T-helper 17 cell (primary cell): ENCODE measurements around the gene EBF3. TPM values are rescaled to one million over a fixed set of nuclear protein-coding genes. Genes with fewer than 3 reads are reported as not detected.

Experiments
- ATAC-seq: fragments of 150-1000 bp; cut with Tn5 transposase; 2 replicates; pipeline ENCODE4 v1.10.0; 2021; ENCODE audit warnings: mild to moderate bottlenecking, moderate library complexity
- DNase-seq, 3 donors: peaks; one replicate each; pipeline versions ENCODE4 v3.0.0 to v3.0.0-alpha.2; 2020 to 2021
- H3K9me3 ChIP-seq: one replicate; pipeline ENCODE4 v1.7.0; 2013; ENCODE audit warnings: low read length, mild to moderate bottlenecking; ENCODE audit not compliant: control insufficient read depth, poor library complexity, severe bottlenecking
- H3K27ac Mint-ChIP-seq: one replicate; pipeline ENCODE4 v1.8.0; 2022; ENCODE audit warnings: mild to moderate bottlenecking, moderate library complexity, mixed read lengths
- H3K27me3 Mint-ChIP-seq: one replicate; pipeline ENCODE4 v1.8.0; 2022; ENCODE audit warnings: mixed read lengths
- H3K36me3 Mint-ChIP-seq: one replicate; pipeline ENCODE4 v1.8.0; 2022; ENCODE audit warnings: low read depth, mixed read lengths
- H3K4me1 Mint-ChIP-seq: one replicate; pipeline ENCODE4 v1.8.0; 2022; ENCODE audit warnings: mild to moderate bottlenecking, mixed read lengths
- H3K4me3 Mint-ChIP-seq: one replicate; pipeline ENCODE4 v1.8.0; 2022; ENCODE audit warnings: mild to moderate bottlenecking, moderate library complexity, mixed read lengths
- total RNA-seq, 4 donors: library from RNA in 2 of 4; stranded (reverse) in 2 of 4; gene quantifications; one replicate each; pipeline ENCODE4 v1.2.3 and lab custom pipeline; 2022 to 2026

The EBF3 gene
- total RNA-seq, 2 donors from 2014 or later, result not detected

- no peaks in the 10 kb centered on the region for H3K9me3 ChIP-seq
- DNase-seq (no peak), ATAC-seq (no peak)
- Mint-ChIP-seq H3K4me1 (peaks cover 6% of the 10 kb centered on the region), H3K27ac (peak overlapping the region; percentile 77), H3K4me3 (no peak overlapping the region), H3K27me3 (peaks cover 50% of the 10 kb centered on the region), H3K36me3 (no peaks in the 10 kb centered on the region)
Observed at GRCh38 chr10:129968020-129968852, 4.2 kb upstream of the EBF3 start.

- H3K9me3 ChIP-seq, result no peaks in the 10 kb centered on the region
- Mint-ChIP-seq H3K27ac (peak overlapping the region; percentile 77), H3K27me3 (peaks cover 54% of the 10 kb centered on the region), H3K4me1 (peaks cover 9% of the 10 kb centered on the region), H3K36me3 (no peaks in the 10 kb centered on the region), H3K4me3 (no peak overlapping the region)
- DNase-seq, result no peak
- ATAC-seq, result no peak
Observed at GRCh38 chr10:129967579-129968019, 3.5 kb upstream of the EBF3 start.

- no peak overlapping the region for H3K27ac Mint-ChIP-seq
- peak overlapping the region; percentile 28 for H3K4me3 Mint-ChIP-seq
- peaks cover 59% of the 10 kb centered on the region for H3K27me3 Mint-ChIP-seq
Observed at GRCh38 chr10:129966889-129967578, 3.0 kb upstream of the EBF3 start.

GRCh38 chr10:129966370-129966888, 2.4 kb upstream of the EBF3 start:
- DNase-seq, result no peak
- Mint-ChIP-seq H3K27ac (no peak overlapping the region), H3K4me1 (peaks cover 7% of the 10 kb centered on the region), H3K27me3 (peaks cover 60% of the 10 kb centered on the region), H3K4me3 (peak overlapping the region; percentile 28), H3K36me3 (no peaks in the 10 kb centered on the region)
- ATAC-seq, result no peak
- H3K9me3 ChIP-seq, result no peaks in the 10 kb centered on the region

More at GRCh38 chr10:129966889-129967578, 3.0 kb upstream of the EBF3 start:
- ATAC-seq (no peak), DNase-seq (no peak)
- no peaks in the 10 kb centered on the region for H3K9me3 ChIP-seq
- Mint-ChIP-seq H3K36me3 (no peaks in the 10 kb centered on the region), H3K4me1 (peaks cover 11% of the 10 kb centered on the region)

- no peak for DNase-seq
- H3K4me3 Mint-ChIP-seq, result no peak overlapping the region
- H3K27me3 Mint-ChIP-seq, result peaks cover 63% of the 10 kb centered on the region
- peak overlapping the region; percentile 45 for H3K27ac Mint-ChIP-seq
- no peak for ATAC-seq
- H3K4me1 Mint-ChIP-seq, result peaks cover 6% of the 10 kb centered on the region
- no peaks in the 10 kb centered on the region for H3K36me3 Mint-ChIP-seq
- peaks cover 2% of the 10 kb centered on the region for H3K9me3 ChIP-seq
Observed at GRCh38 chr10:129965959-129966358, 1.9 kb upstream of the EBF3 start.

- peaks cover 3% of the 10 kb centered on the region for H3K9me3 ChIP-seq
- H3K4me3 Mint-ChIP-seq, result peak overlapping the region; percentile 21
- peaks cover 63% of the 10 kb centered on the region for H3K27me3 Mint-ChIP-seq
- DNase-seq (no peak), ATAC-seq (no peak)
- peaks cover 5% of the 10 kb centered on the region for H3K4me1 Mint-ChIP-seq
- no peaks in the 10 kb centered on the region for H3K36me3 Mint-ChIP-seq
- peak overlapping the region; percentile 45 for H3K27ac Mint-ChIP-seq
Observed at GRCh38 chr10:129965425-129965808, 1.3 kb upstream of the EBF3 start.

- Mint-ChIP-seq H3K36me3 (no peaks in the 10 kb centered on the region), H3K4me3 (peak overlapping the region; percentile 43), H3K27me3 (peaks cover 62% of the 10 kb centered on the region), H3K27ac (no peak overlapping the region), H3K4me1 (peaks cover 8% of the 10 kb centered on the region)
- ATAC-seq (peak; percentile 12), DNase-seq (no peak)
- H3K9me3 ChIP-seq, result peaks cover 3% of the 10 kb centered on the region
Observed at GRCh38 chr10:129964611-129965424, 744 bp upstream of the EBF3 start.

GRCh38 chr10:129962872-129963640, 1.0 kb downstream of the EBF3 start:
- H3K9me3 ChIP-seq, result peaks cover 3% of the 10 kb centered on the region
- DNase-seq (no peak), ATAC-seq (no peak)
- peaks cover 55% of the 10 kb centered on the region for H3K27me3 Mint-ChIP-seq
- peak overlapping the region; percentile 81 for H3K27ac Mint-ChIP-seq
- H3K4me3 Mint-ChIP-seq, result peak overlapping the region; percentile 89
- H3K36me3 Mint-ChIP-seq, result no peaks in the 10 kb centered on the region
- H3K4me1 Mint-ChIP-seq, result peaks cover 11% of the 10 kb centered on the region

- Mint-ChIP-seq H3K27ac (peak overlapping the region; percentile 81), H3K4me1 (peaks cover 14% of the 10 kb centered on the region), H3K27me3 (peaks cover 58% of the 10 kb centered on the region), H3K36me3 (no peaks in the 10 kb centered on the region), H3K4me3 (peak overlapping the region; percentile 70)
- DNase-seq (no peak), ATAC-seq (no peak)
- H3K9me3 ChIP-seq, result peaks cover 3% of the 10 kb centered on the region
Observed at GRCh38 chr10:129962031-129962871, 1.8 kb downstream of the EBF3 start.

- Mint-ChIP-seq H3K27ac (no peak overlapping the region), H3K4me1 (peaks cover 15% of the 10 kb centered on the region), H3K27me3 (peaks cover 63% of the 10 kb centered on the region), H3K4me3 (peak overlapping the region; percentile 45), H3K36me3 (no peaks in the 10 kb centered on the region)
- peaks cover 5% of the 10 kb centered on the region for H3K9me3 ChIP-seq
- ATAC-seq (no peak), DNase-seq (no peak)
Observed at GRCh38 chr10:129961157-129961701, 2.8 kb downstream of the EBF3 start.

- Mint-ChIP-seq H3K27me3 (peaks cover 63% of the 10 kb centered on the region), H3K4me3 (peak overlapping the region; percentile 83), H3K36me3 (no peaks in the 10 kb centered on the region), H3K4me1 (peaks cover 15% of the 10 kb centered on the region), H3K27ac (peak overlapping the region; percentile 89)
- DNase-seq, result no peak
- H3K9me3 ChIP-seq, result peaks cover 5% of the 10 kb centered on the region
- no peak for ATAC-seq
Observed at GRCh38 chr10:129960481-129961156, 3.5 kb downstream of the EBF3 start.
